ENCODE results near the gene ACTG2.

ACTG2 gene

GRCh38 chr2:73922681-73923080, 29.9 kb downstream of the ACTG2 start:
- H3K9me3 ChIP-seq (ENCODE audit: low read length) = no peaks in the 10 kb centered on the region
- H3K27me3 ChIP-seq (ENCODE audit: insufficient read depth, low read length) = peaks cover 17% of the 10 kb centered on the region
- H2AFZ ChIP-seq (ENCODE audit: low read depth, low read length) = no peak overlapping the region
- H3K4me3 ChIP-seq (ENCODE audit: low read length) = no peak overlapping the region
- no peaks in the 10 kb centered on the region for H3K36me3 ChIP-seq (ENCODE audit: insufficient read depth, low read length)
- peaks cover 4% of the 10 kb centered on the region for H3K4me1 ChIP-seq (ENCODE audit: insufficient read depth, low read length)

GRCh38 chr2:73925033-73925704, 32.4 kb downstream of the ACTG2 start:
- Histone ChIP-seq H2AFZ (ENCODE audit: low read depth, low read length) (no peak overlapping the region), H3K4me1 (ENCODE audit: insufficient read depth, low read length) (peaks cover 19% of the 10 kb centered on the region), H3K9me3 (ENCODE audit: low read length) (no peaks in the 10 kb centered on the region), H3K4me3 (ENCODE audit: low read length) (no peak overlapping the region), H3K36me3 (ENCODE audit: insufficient read depth, low read length) (peaks cover 8% of the 10 kb centered on the region), H3K27me3 (ENCODE audit: insufficient read depth, low read length) (peaks cover 14% of the 10 kb centered on the region)

GRCh38 chr2:73925853-73926492, 33.2 kb downstream of the ACTG2 start:
- H3K36me3 ChIP-seq (ENCODE audit: insufficient read depth, low read length) = peaks cover 11% of the 10 kb centered on the region
- peak overlapping the region; percentile 71 for H3K4me3 ChIP-seq (ENCODE audit: low read length)
- no peaks in the 10 kb centered on the region for H3K9me3 ChIP-seq (ENCODE audit: low read length)
- H2AFZ ChIP-seq (ENCODE audit: low read depth, low read length) = no peak overlapping the region
- H3K27me3 ChIP-seq (ENCODE audit: insufficient read depth, low read length) = peaks cover 9% of the 10 kb centered on the region
- peaks cover 19% of the 10 kb centered on the region for H3K4me1 ChIP-seq (ENCODE audit: insufficient read depth, low read length)

GRCh38 chr2:73926493-73927327, 33.9 kb downstream of the ACTG2 start, which contains the start of gene DGUOK:
DGUOK (plus strand) TSS chr2:73926880; CDS start chr2:73926911, 31 bp downstream.
- peaks cover 15% of the 10 kb centered on the region for H3K36me3 ChIP-seq (ENCODE audit: insufficient read depth, low read length)
- H3K4me1 ChIP-seq (ENCODE audit: insufficient read depth, low read length) = peaks cover 19% of the 10 kb centered on the region
- peak within 1 kb of the TSS; percentile 47 for H2AFZ ChIP-seq (ENCODE audit: low read depth, low read length)
- no peaks in the 10 kb centered on the region for H3K9me3 ChIP-seq (ENCODE audit: low read length)
- H3K27me3 ChIP-seq (ENCODE audit: insufficient read depth, low read length) = peaks cover 8% of the 10 kb centered on the region
- H3K4me3 ChIP-seq (ENCODE audit: low read length) = peak within 1 kb of the TSS; percentile 71

- peaks cover 19% of the 10 kb centered on the region for H3K4me1 ChIP-seq (ENCODE audit: insufficient read depth, low read length)
- H3K36me3 ChIP-seq (ENCODE audit: insufficient read depth, low read length) = peaks cover 21% of the 10 kb centered on the region
- H3K4me3 ChIP-seq (ENCODE audit: low read length) = peak overlapping the region; percentile 71
- peaks cover 6% of the 10 kb centered on the region for H3K27me3 ChIP-seq (ENCODE audit: insufficient read depth, low read length)
- H3K9me3 ChIP-seq (ENCODE audit: low read length) = no peaks in the 10 kb centered on the region
- peak overlapping the region; percentile 47 for H2AFZ ChIP-seq (ENCODE audit: low read depth, low read length)
These were observed 34.5 kb downstream of the ACTG2 start for GRCh38 chr2:73927344-73927743.

GRCh38 chr2:73928963-73929347, 36.1 kb downstream of the ACTG2 start:
- H3K9me3 ChIP-seq (ENCODE audit: low read length) = no peaks in the 10 kb centered on the region
- H2AFZ ChIP-seq (ENCODE audit: low read depth, low read length) = no peak overlapping the region
- H3K4me1 ChIP-seq (ENCODE audit: insufficient read depth, low read length) = peaks cover 19% of the 10 kb centered on the region
- no peaks in the 10 kb centered on the region for H3K27me3 ChIP-seq (ENCODE audit: insufficient read depth, low read length)
- H3K4me3 ChIP-seq (ENCODE audit: low read length) = no peak overlapping the region
- peaks cover 35% of the 10 kb centered on the region for H3K36me3 ChIP-seq (ENCODE audit: insufficient read depth, low read length)

GRCh38 chr2:73930386-73930785, 37.6 kb downstream of the ACTG2 start:
- H3K36me3 ChIP-seq (ENCODE audit: insufficient read depth, low read length) = peaks cover 39% of the 10 kb centered on the region
- H3K4me3 ChIP-seq (ENCODE audit: low read length) = no peak overlapping the region

GRCh38 chr2:73931531-73932500, 39.0 kb downstream of the ACTG2 start:
- Histone ChIP-seq H3K4me1 (ENCODE audit: insufficient read depth, low read length) (peaks cover 19% of the 10 kb centered on the region), H3K9me3 (ENCODE audit: low read length) (no peaks in the 10 kb centered on the region), H3K36me3 (ENCODE audit: insufficient read depth, low read length) (peaks cover 49% of the 10 kb centered on the region)

More at GRCh38 chr2:73930386-73930785, 37.6 kb downstream of the ACTG2 start:
- no peaks in the 10 kb centered on the region for H3K9me3 ChIP-seq (ENCODE audit: low read length)
- peaks cover 19% of the 10 kb centered on the region for H3K4me1 ChIP-seq (ENCODE audit: insufficient read depth, low read length)
- H3K27me3 ChIP-seq (ENCODE audit: insufficient read depth, low read length) = no peaks in the 10 kb centered on the region
- no peak overlapping the region for H2AFZ ChIP-seq (ENCODE audit: low read depth, low read length)

GRCh38 chr2:73933194-73933593, 40.4 kb downstream of the ACTG2 start:
- Histone ChIP-seq H3K27me3 (ENCODE audit: insufficient read depth, low read length) (no peaks in the 10 kb centered on the region), H3K4me3 (ENCODE audit: low read length) (no peak overlapping the region), H3K9me3 (ENCODE audit: low read length) (no peaks in the 10 kb centered on the region), H3K4me1 (ENCODE audit: insufficient read depth, low read length) (peaks cover 9% of the 10 kb centered on the region), H3K36me3 (ENCODE audit: insufficient read depth, low read length) (peaks cover 61% of the 10 kb centered on the region), H2AFZ (ENCODE audit: low read depth, low read length) (no peak overlapping the region)

More at GRCh38 chr2:73931531-73932500, 39.0 kb downstream of the ACTG2 start:
- H3K4me3 ChIP-seq (ENCODE audit: low read length) = no peak overlapping the region
- H3K27me3 ChIP-seq (ENCODE audit: insufficient read depth, low read length) = no peaks in the 10 kb centered on the region
- no peak overlapping the region for H2AFZ ChIP-seq (ENCODE audit: low read depth, low read length)

- Histone ChIP-seq H3K9me3 (ENCODE audit: low read length) (no peaks in the 10 kb centered on the region), H3K36me3 (ENCODE audit: insufficient read depth, low read length) (peaks cover 60% of the 10 kb centered on the region), H3K4me3 (ENCODE audit: low read length) (no peak overlapping the region), H3K27me3 (ENCODE audit: insufficient read depth, low read length) (no peaks in the 10 kb centered on the region), H2AFZ (ENCODE audit: low read depth, low read length) (no peak overlapping the region), H3K4me1 (ENCODE audit: insufficient read depth, low read length) (no peaks in the 10 kb centered on the region)
These were observed 42.8 kb downstream of the ACTG2 start for GRCh38 chr2:73935641-73936040.

GRCh38 chr2:73937103-73937885, 44.5 kb downstream of the ACTG2 start:
- Histone ChIP-seq H2AFZ (ENCODE audit: low read depth, low read length) (no peak overlapping the region), H3K36me3 (ENCODE audit: insufficient read depth, low read length) (peaks cover 54% of the 10 kb centered on the region), H3K4me1 (ENCODE audit: insufficient read depth, low read length) (no peaks in the 10 kb centered on the region), H3K9me3 (ENCODE audit: low read length) (no peaks in the 10 kb centered on the region), H3K27me3 (ENCODE audit: insufficient read depth, low read length) (no peaks in the 10 kb centered on the region), H3K4me3 (ENCODE audit: low read length) (no peak overlapping the region)

- Histone ChIP-seq H3K27me3 (ENCODE audit: insufficient read depth, low read length) (no peaks in the 10 kb centered on the region), H3K9me3 (ENCODE audit: low read length) (no peaks in the 10 kb centered on the region), H3K4me3 (ENCODE audit: low read length) (no peak overlapping the region), H2AFZ (ENCODE audit: low read depth, low read length) (no peak overlapping the region), H3K4me1 (ENCODE audit: insufficient read depth, low read length) (no peaks in the 10 kb centered on the region), H3K36me3 (ENCODE audit: insufficient read depth, low read length) (peaks cover 51% of the 10 kb centered on the region)
These were observed 45.1 kb downstream of the ACTG2 start for GRCh38 chr2:73937899-73938298.
